NT2/D1 (cell line): ENCODE data around the gene SF3B3.

ENCODE experiments used
- YY1 ChIP-seq: IDR thresholded peaks from 2 replicates; pipeline ENCODE4 v1.6.1; 2011; ENCODE audit not compliant: insufficient read length, insufficient read depth
- ZNF274 ChIP-seq: IDR thresholded peaks from 2 replicates; pipeline ENCODE4 v1.6.1; 2011; ENCODE audit warnings: mild to moderate bottlenecking, low read depth, low read length

- TF ChIP-seq ZNF274 (no peak), YY1 (no peak)
Observed at GRCh38 chr16:70551788-70552187, 28.2 kb downstream of the SF3B3 start.
